GM12892 (cell line): Measurements from ENCODE around the gene EARS2.

ENCODE experiments used
- DNase-seq: peaks from one replicate; pipeline ENCODE4 v3.0.0; 2011; ENCODE audit not compliant: insufficient read length
- FAIRE-seq: peaks from 2 replicates; lab custom pipeline; 2011; peaks lifted over from hg19 to GRCh38; lab: Jason Lieb, UNC
- POLR2A ChIP-seq: IDR thresholded peaks from 2 replicates; pipeline ENCODE4 v1.6.1; 2011; ENCODE audit warnings: low read depth, low read length, control low read depth
- POLR2AphosphoS5 ChIP-seq: IDR thresholded peaks from 2 replicates; pipeline ENCODE4 v1.6.1; 2011; ENCODE audit warnings: low read depth, low read length, control low read depth
- TAF1 ChIP-seq: IDR thresholded peaks from 2 replicates; pipeline ENCODE4 v1.6.1; 2011; ENCODE audit warnings: low read depth, mild to moderate bottlenecking, control low read depth, low read length, borderline replicate concordance

The EARS2 gene

GRCh38 chr16:23534868-23535860 lies 22.0 kb downstream of the EARS2 start:
- no peak for DNase-seq
- FAIRE-seq, result no peak
- no peak for TF ChIP-seq POLR2AphosphoS5

GRCh38 chr16:23532448-23532847 lies 24.7 kb downstream of the EARS2 start:
- DNase-seq (no peak), FAIRE-seq (no peak)
- TF ChIP-seq POLR2A (no peak), POLR2AphosphoS5 (no peak), TAF1 (no peak)

GRCh38 chr16:23530062-23530461 lies 27.1 kb downstream of the EARS2 start:
- TF ChIP-seq POLR2A (no peak), TAF1 (no peak), POLR2AphosphoS5 (no peak)
- FAIRE-seq, result no peak
- no peak for DNase-seq

GRCh38 chr16:23528644-23529310 lies 28.4 kb downstream of the EARS2 start:
- FAIRE-seq, result no peak
- no peak for TF ChIP-seq TAF1
- TF ChIP-seq POLR2AphosphoS5, result no peak
- TF ChIP-seq POLR2A, result no peak
- no peak for DNase-seq

- no peak for DNase-seq
- TF ChIP-seq POLR2A (no peak), TAF1 (no peak), POLR2AphosphoS5 (no peak)
- no peak for FAIRE-seq
Observed at GRCh38 chr16:23527961-23528643, 29.0 kb downstream of the EARS2 start.

DNA sequence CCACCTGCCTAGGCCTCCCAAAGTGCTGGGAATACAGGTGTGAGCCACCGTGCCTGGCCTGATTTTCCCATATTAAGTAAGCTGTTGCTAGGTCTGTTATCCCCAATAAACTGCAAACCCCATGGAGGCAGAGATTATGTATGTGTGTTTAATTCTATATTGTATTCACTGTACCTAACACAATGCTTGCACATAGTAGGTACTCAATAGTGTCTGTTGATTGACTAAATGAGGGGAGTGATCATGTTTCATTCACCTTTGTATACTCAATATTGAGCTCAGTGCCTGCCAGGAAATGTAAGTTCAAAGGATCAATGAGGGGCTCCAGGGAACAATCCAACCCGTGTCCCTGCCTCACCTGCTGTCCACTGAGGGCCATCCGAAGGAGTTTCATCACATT lies 32.3 kb downstream of the EARS2 start:
- DNase-seq (no peak), FAIRE-seq (no peak)
- TF ChIP-seq POLR2A (no peak), TAF1 (no peak), POLR2AphosphoS5 (no peak)

GRCh38 chr16:23523876-23524385 lies 33.2 kb downstream of the EARS2 start:
- TF ChIP-seq TAF1 (no peak), POLR2AphosphoS5 (no peak), POLR2A (no peak)
- FAIRE-seq, result no peak
- DNase-seq, result no peak

GRCh38 chr16:23523321-23523720 lies 33.8 kb downstream of the EARS2 start:
- FAIRE-seq, result no peak
- TF ChIP-seq POLR2AphosphoS5 (no peak), POLR2A (no peak), TAF1 (no peak)
- DNase-seq, result no peak

DNA sequence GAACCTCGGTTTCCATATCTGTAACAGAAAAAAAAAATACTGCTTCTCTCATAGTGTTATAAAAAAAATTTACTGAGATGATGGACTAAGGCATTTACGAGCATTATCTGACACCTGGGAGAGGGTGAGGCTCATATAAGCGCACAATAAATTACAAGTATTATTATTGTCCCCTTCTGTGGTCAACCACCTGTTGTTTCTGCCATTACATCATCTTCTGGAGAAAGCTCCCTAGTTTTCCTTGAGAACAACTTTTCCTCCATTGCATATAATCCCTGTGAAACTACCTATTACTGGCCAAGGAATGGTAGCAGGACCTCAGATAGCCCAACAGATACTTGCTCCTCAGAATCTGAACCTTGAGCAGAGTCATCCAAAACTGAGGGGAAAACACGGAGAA lies 35.2 kb downstream of the EARS2 start:
- FAIRE-seq (no peak), DNase-seq (no peak)
- TF ChIP-seq TAF1 (no peak), POLR2AphosphoS5 (no peak), POLR2A (no peak)

DNA sequence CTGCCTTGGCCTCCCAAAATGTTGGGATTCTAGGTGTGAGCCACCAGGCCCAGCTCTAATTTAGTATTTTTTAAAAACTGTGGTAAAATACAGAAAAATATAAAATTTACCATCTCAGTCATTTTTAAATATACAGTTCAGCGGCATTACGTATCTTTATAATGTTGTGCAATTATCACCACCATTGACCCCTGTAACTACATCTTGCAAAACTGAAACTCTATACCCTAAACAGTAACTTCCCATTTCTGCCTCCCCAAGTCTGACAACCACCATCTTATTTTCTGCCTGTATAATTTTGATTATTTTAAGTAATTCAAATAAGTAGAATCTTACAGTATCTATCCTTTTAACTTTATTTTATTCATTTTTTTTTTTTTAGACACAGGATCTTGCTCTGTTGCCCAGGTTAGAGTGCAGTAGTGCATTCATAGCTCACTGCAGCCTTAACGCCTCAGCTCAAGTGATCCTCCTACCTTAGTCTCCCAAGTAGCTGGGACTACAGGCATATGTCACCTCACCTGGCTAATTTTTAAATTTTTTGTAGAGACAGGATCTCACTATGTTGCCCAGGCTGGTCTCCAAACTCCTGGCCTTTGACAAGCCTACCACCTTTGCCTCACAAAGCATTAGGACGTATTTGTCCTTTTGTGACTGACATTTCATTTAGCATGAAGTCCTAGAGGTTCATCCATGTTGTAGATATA lies 36.0 kb downstream of the EARS2 start:
- TF ChIP-seq TAF1, result no peak
- no peak for TF ChIP-seq POLR2AphosphoS5
- no peak for TF ChIP-seq POLR2A
- no peak for FAIRE-seq
- DNase-seq, result no peak

DNA sequence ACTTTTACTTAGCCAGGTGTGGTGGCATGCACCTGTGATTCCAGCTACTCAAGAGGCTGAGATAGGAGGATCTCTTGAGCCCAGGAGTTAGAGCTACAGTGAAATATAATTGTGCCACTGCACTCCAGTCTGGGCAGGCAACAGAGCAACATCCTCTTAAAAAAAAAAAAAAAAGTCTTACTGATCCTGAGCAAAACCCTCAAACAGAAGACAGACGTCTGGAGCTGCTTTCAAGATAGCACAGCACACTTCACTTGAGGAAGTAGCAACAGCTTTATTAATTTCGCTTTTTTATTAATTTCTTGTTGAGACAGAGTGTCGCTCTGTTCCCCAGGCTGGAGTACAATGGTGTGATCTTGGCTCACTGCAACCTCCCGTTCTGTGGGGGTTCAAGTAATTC lies 36.6 kb downstream of the EARS2 start:
- FAIRE-seq (no peak), DNase-seq (no peak)
- TF ChIP-seq TAF1, result no peak
- no peak for TF ChIP-seq POLR2AphosphoS5
- no peak for TF ChIP-seq POLR2A
